ENCODE results near the gene SDF4. TPM values are rescaled to one million over a fixed set of nuclear protein-coding genes. Genes with fewer than 3 reads are reported as not detected.

The SDF4 gene
- total RNA-seq, 1 experiment from 2014 or later = 82.0 TPM

GRCh38 chr1:1182491-1183220, 49.1 kb downstream of the SDF4 start:
- no peaks in the 10 kb centered on the region for H3K23me2 ChIP-seq (ENCODE audit: insufficient read length, low read depth, low read length, poor library complexity, severe bottlenecking)
- no peaks in the 10 kb centered on the region for H3K4me1 ChIP-seq (ENCODE audit: insufficient read depth, low read length)
- H2BK12ac ChIP-seq (ENCODE audit: insufficient read length, low read depth, low read length) = no peak overlapping the region
- no peak overlapping the region for H3K4me2 ChIP-seq (ENCODE audit: insufficient read depth, insufficient read length, low read length)
- no peak overlapping the region for H3K9ac ChIP-seq (ENCODE audit: extremely low read depth, insufficient read length, low read length)
- no peak overlapping the region for H2AFZ ChIP-seq (ENCODE audit: low read length)
- Mint-ChIP-seq H3K4me3 (no peak overlapping the region), H3K9me3 (no peaks in the 10 kb centered on the region), H3K27ac (no peak overlapping the region), H3K36me3 (ENCODE audit: insufficient read depth in 1 of 3, low read depth in 3 of 3) (peaks cover 0 to 7% (median 0%) of the 10 kb centered on the region in 3 experiments; a peak in 1 of 7 replicates), H3K27me3 (ENCODE audit: low read depth) (no peaks in the 10 kb centered on the region), H3K4me1 (peaks cover 1 to 7% of the 10 kb centered on the region in 2 experiments; a peak in 2 of 4 replicates)
- H3T11ph ChIP-seq (ENCODE audit: low read length) = no peak overlapping the region
- DNase-seq = peak; percentile 30
- H3K27ac ChIP-seq (ENCODE audit: insufficient read length, low read depth, low read length) = no peak overlapping the region
- no peak overlapping the region for H4K5ac ChIP-seq (ENCODE audit: insufficient read length, low read depth, low read length)
- no peaks in the 10 kb centered on the region for H3K79me2 ChIP-seq (ENCODE audit: insufficient read depth, low read length)
- no peak overlapping the region for H2BK5ac ChIP-seq (ENCODE audit: insufficient read length, low read length)
- H4K91ac ChIP-seq (ENCODE audit: insufficient read length, low read depth, low read length) = no peak overlapping the region
- no peak overlapping the region for H3K56ac ChIP-seq (ENCODE audit: insufficient read length, low read depth, low read length)
- WGBS (ENCODE audit: extremely low coverage, insufficient read length, low lambda C conversion rate) = no CpG with 5 or more reads among the region's 39 CpGs
- H3K4ac ChIP-seq (ENCODE audit: low read depth, low read length) = no peak overlapping the region
- H2BK20ac ChIP-seq (ENCODE audit: low read depth, low read length, poor library complexity, severe bottlenecking) = no peak overlapping the region
- H2AK5ac ChIP-seq (ENCODE audit: insufficient read length, low read length) = no peak overlapping the region
- H2BK15ac ChIP-seq (ENCODE audit: low read depth, low read length) = no peak overlapping the region
- H3K79me1 ChIP-seq (ENCODE audit: insufficient read depth, low read depth, low read length, poor library complexity, severe bottlenecking) = no peaks in the 10 kb centered on the region
- no peaks in the 10 kb centered on the region for H3K27me3 ChIP-seq (ENCODE audit: insufficient read depth, low read length)
- H3K9me3 ChIP-seq (ENCODE audit: control insufficient read depth, low read depth, low read length) = no peaks in the 10 kb centered on the region
- H4K20me1 ChIP-seq (ENCODE audit: control insufficient read depth, insufficient read depth, insufficient read length) = no peaks in the 10 kb centered on the region
- no peak for TF ChIP-seq CTCF (conservative IDR thresholded peaks at IDR 0.05)
- no peak overlapping the region for H2BK120ac ChIP-seq (ENCODE audit: low read depth, low read length, poor library complexity, severe bottlenecking)
- H3K23ac ChIP-seq (ENCODE audit: insufficient read length, low read depth, low read length) = no peak overlapping the region
- H4K8ac ChIP-seq (replicated peaks; ENCODE audit: insufficient read length, low read depth, low read length) = no peak overlapping the region
- H3K18ac ChIP-seq (ENCODE audit: insufficient read length, low read depth, low read length) = no peak overlapping the region
- H3K14ac ChIP-seq (ENCODE audit: insufficient read depth, low read length) = no peak overlapping the region; the same call in 1 of the 2 replicates

Data from H9 (cell line).